ENCODE results near the gene SLC17A7. TPM values are rescaled to one million over a fixed set of nuclear protein-coding genes. Genes with fewer than 3 reads are reported as not detected.

The SLC17A7 gene
- total RNA-seq, 1 donor from 2014 or later: 0.55 TPM

- Mint-ChIP-seq H3K36me3 (ENCODE audit: low read depth) (no peaks in the 10 kb centered on the region), H3K27me3 (no peaks in the 10 kb centered on the region), H3K4me1 (peaks cover 4% of the 10 kb centered on the region), H3K4me3 (no peak overlapping the region), H3K27ac (no peak overlapping the region), H3K9me3 (no peaks in the 10 kb centered on the region)
- ChIA-PET CTCF (no interaction called here), POLR2A (no interaction called here)
- intact Hi-C loops (cut with micrococcal nuclease): no loop called here
- DNase-seq (no peak), ATAC-seq (ENCODE audit: low read depth) (no peak)
- TF ChIP-seq CTCF (IDR thresholded peaks at IDR 0.05): no peak
These were observed 43.2 kb downstream of the SLC17A7 start for GRCh38 chr19:49398001-49398615.

GRCh38 chr19:49396738-49397505, 44.4 kb downstream of the SLC17A7 start:
- ChIA-PET POLR2A (no interaction called here), CTCF (no interaction called here)
- intact Hi-C loops (cut with micrococcal nuclease): no loop called here
- ATAC-seq (ENCODE audit: low read depth) (no peak), DNase-seq (no peak)
- Mint-ChIP-seq H3K27me3 (no peaks in the 10 kb centered on the region), H3K4me3 (no peak overlapping the region), H3K4me1 (peaks cover 5% of the 10 kb centered on the region), H3K27ac (no peak overlapping the region), H3K9me3 (no peaks in the 10 kb centered on the region), H3K36me3 (ENCODE audit: low read depth) (no peaks in the 10 kb centered on the region)
- no peak for TF ChIP-seq CTCF (IDR thresholded peaks at IDR 0.05)

- ChIA-PET POLR2A (interaction anchor here (0.5 kb wide), 1 partner anchor 74 kb away, joined by 3 read pairs; no protein-coding TSS in a partner anchor), CTCF (no interaction called here)
- Mint-ChIP-seq H3K9me3 (no peaks in the 10 kb centered on the region), H3K27me3 (no peaks in the 10 kb centered on the region), H3K4me1 (peaks cover 15% of the 10 kb centered on the region), H3K4me3 (no peak overlapping the region), H3K36me3 (ENCODE audit: low read depth) (no peaks in the 10 kb centered on the region), H3K27ac (no peak overlapping the region)
- DNase-seq: no peak
- no peak for TF ChIP-seq CTCF (IDR thresholded peaks at IDR 0.05)
- ATAC-seq (ENCODE audit: low read depth): no peak
- intact Hi-C loops (cut with micrococcal nuclease): no loop called here
These were observed 45.5 kb downstream of the SLC17A7 start for GRCh38 chr19:49395581-49396407.

- TF ChIP-seq CTCF (IDR thresholded peaks at IDR 0.05): no peak
- Mint-ChIP-seq H3K9me3 (no peaks in the 10 kb centered on the region), H3K36me3 (ENCODE audit: low read depth) (no peaks in the 10 kb centered on the region), H3K4me1 (peaks cover 30% of the 10 kb centered on the region), H3K4me3 (no peak overlapping the region), H3K27ac (no peak overlapping the region), H3K27me3 (no peaks in the 10 kb centered on the region)
- no peak for DNase-seq
- CTCF ChIA-PET: interaction anchor here (0.7 to 1.3 kb wide), 3 partner anchors 13 to 76 kb away, joined by 3 read pairs; no protein-coding TSS in a partner anchor
- ATAC-seq (ENCODE audit: low read depth): no peak
- intact Hi-C loops (cut with micrococcal nuclease): loop anchor here (5.0 kb wide), 1 partner anchor 283 kb away; the partner anchor contains the start of gene PRMT1
- POLR2A ChIA-PET: interaction anchor here (0.6 to 1.0 kb wide), 2 partner anchors 59 to 91 kb away, joined by 3 to 5 read pairs; partner anchors contain the start of gene CD37
These were observed 47.4 kb downstream of the SLC17A7 start for GRCh38 chr19:49393881-49394280.
